ENCODE data around the gene SRGAP3. TPM values are rescaled to one million over a fixed set of nuclear protein-coding genes. Genes with fewer than 3 reads are reported as not detected.

SRGAP3 gene
- total RNA-seq, 1 donor from 2014 or later: 10.3 TPM

- Histone ChIP-seq H3K36me3 (no peaks in the 10 kb centered on the region), H3K27ac (replicated peaks) (no peak overlapping the region), H3K27me3 (ENCODE audit: low read depth) (no peaks in the 10 kb centered on the region), H3K4me1 (no peaks in the 10 kb centered on the region), H3K4me3 (no peak overlapping the region), H3K9me3 (replicated peaks) (no peaks in the 10 kb centered on the region)
- intact Hi-C loops (cut with micrococcal nuclease): no loop called here
- DNase-seq: no peak
- no peak for TF ChIP-seq CTCF (IDR thresholded peaks at IDR 0.05; ENCODE audit: borderline replicate concordance)
These were observed 124.7 kb downstream of the SRGAP3 start for GRCh38 chr3:9124730-9125129.

GRCh38 chr3:9123840-9124239 lies 125.6 kb downstream of the SRGAP3 start:
- no peak for DNase-seq

GRCh38 chr3:9122732-9123364 lies 126.6 kb downstream of the SRGAP3 start:
- no peaks in the 10 kb centered on the region for H3K9me3 ChIP-seq (replicated peaks)
- no peaks in the 10 kb centered on the region for H3K27me3 ChIP-seq (ENCODE audit: low read depth)
- no peaks in the 10 kb centered on the region for H3K4me1 ChIP-seq
- no peak overlapping the region for H3K27ac ChIP-seq (replicated peaks)
- no peaks in the 10 kb centered on the region for H3K36me3 ChIP-seq
- no peak for TF ChIP-seq CTCF (IDR thresholded peaks at IDR 0.05; ENCODE audit: borderline replicate concordance)
- H3K4me3 ChIP-seq: no peak overlapping the region
- DNase-seq: no peak
- intact Hi-C loops (cut with micrococcal nuclease): no loop called here

More at GRCh38 chr3:9123840-9124239, 125.6 kb downstream of the SRGAP3 start:
- Histone ChIP-seq H3K27me3 (ENCODE audit: low read depth) (no peaks in the 10 kb centered on the region), H3K4me1 (no peaks in the 10 kb centered on the region), H3K4me3 (no peak overlapping the region), H3K9me3 (replicated peaks) (no peaks in the 10 kb centered on the region), H3K36me3 (no peaks in the 10 kb centered on the region), H3K27ac (replicated peaks) (no peak overlapping the region)
- no peak for TF ChIP-seq CTCF (IDR thresholded peaks at IDR 0.05; ENCODE audit: borderline replicate concordance)
- intact Hi-C loops (cut with micrococcal nuclease): no loop called here

GRCh38 chr3:9121366-9122001 lies 128.0 kb downstream of the SRGAP3 start:
- intact Hi-C loops (cut with micrococcal nuclease): no loop called here

GRCh38 chr3:9119331-9119730 lies 130.1 kb downstream of the SRGAP3 start:
- H3K4me3 ChIP-seq: no peak overlapping the region
- intact Hi-C loops (cut with micrococcal nuclease): no loop called here
- no peaks in the 10 kb centered on the region for H3K36me3 ChIP-seq
- H3K27ac ChIP-seq (replicated peaks): no peak overlapping the region
- no peaks in the 10 kb centered on the region for H3K4me1 ChIP-seq
- no peak for DNase-seq
- H3K27me3 ChIP-seq (ENCODE audit: low read depth): no peaks in the 10 kb centered on the region
- TF ChIP-seq CTCF (IDR thresholded peaks at IDR 0.05; ENCODE audit: borderline replicate concordance): no peak
- H3K9me3 ChIP-seq (replicated peaks): no peaks in the 10 kb centered on the region

More at GRCh38 chr3:9121366-9122001, 128.0 kb downstream of the SRGAP3 start:
- no peaks in the 10 kb centered on the region for H3K9me3 ChIP-seq (replicated peaks)
- H3K36me3 ChIP-seq: no peaks in the 10 kb centered on the region
- TF ChIP-seq CTCF (IDR thresholded peaks at IDR 0.05; ENCODE audit: borderline replicate concordance): no peak
- no peaks in the 10 kb centered on the region for H3K27me3 ChIP-seq (ENCODE audit: low read depth)
- DNase-seq: no peak
- H3K27ac ChIP-seq (replicated peaks): no peak overlapping the region
- no peak overlapping the region for H3K4me3 ChIP-seq
- H3K4me1 ChIP-seq: no peaks in the 10 kb centered on the region

All from left ventricle myocardium inferior (tissue), 1 donor.